ENCODE data around the gene FAM20B. TPM values are rescaled to one million over a fixed set of nuclear protein-coding genes. Genes with fewer than 3 reads are reported as not detected.

Gene FAM20B
- total RNA-seq, 1 experiment from 2014 or later: 35.4 TPM

- H3K4me2 ChIP-seq (ENCODE audit: insufficient read depth, insufficient read length, low read length): no peak overlapping the region
- H4K5ac ChIP-seq (ENCODE audit: insufficient read length, low read depth, low read length): no peak overlapping the region
- H3K27ac ChIP-seq (ENCODE audit: insufficient read length, low read depth, low read length): no peak overlapping the region
- no peak overlapping the region for H3K23ac ChIP-seq (ENCODE audit: insufficient read length, low read depth, low read length)
- WGBS (ENCODE audit: extremely low coverage, insufficient read length, low lambda C conversion rate): no CpG with 5 or more reads among the region's 3 CpGs
- no peak overlapping the region for H4K91ac ChIP-seq (ENCODE audit: insufficient read length, low read depth, low read length)
- H4K8ac ChIP-seq (replicated peaks; ENCODE audit: insufficient read length, low read depth, low read length): no peak overlapping the region
- Mint-ChIP-seq H3K27me3 (ENCODE audit: low read depth) (no peaks in the 10 kb centered on the region), H3K27ac (no peak overlapping the region; a peak in 1 of 7 replicates), H3K9me3 (no peaks in the 10 kb centered on the region), H3K36me3 (ENCODE audit: insufficient read depth in 1 of 3, low read depth in 3 of 3) (no peaks in the 10 kb centered on the region; a peak in 1 of 7 replicates), H3K4me3 (no peak overlapping the region), H3K4me1 (peaks cover 65 to 70% of the 10 kb centered on the region in 2 experiments)
- H2BK5ac ChIP-seq (ENCODE audit: insufficient read length, low read length): no peak overlapping the region
- H3K27me3 ChIP-seq (ENCODE audit: insufficient read depth, low read length): no peaks in the 10 kb centered on the region
- H3K18ac ChIP-seq (ENCODE audit: insufficient read length, low read depth, low read length): no peak overlapping the region
- H2AFZ ChIP-seq (ENCODE audit: low read length): no peak overlapping the region
- no peaks in the 10 kb centered on the region for H3K9me3 ChIP-seq (ENCODE audit: control insufficient read depth, low read depth, low read length)
- H3K14ac ChIP-seq (ENCODE audit: insufficient read depth, low read length): no peak overlapping the region
- no peak for DNase-seq
- no peak overlapping the region for H3T11ph ChIP-seq (ENCODE audit: low read length)
- H3K23me2 ChIP-seq (ENCODE audit: insufficient read length, low read depth, low read length, poor library complexity, severe bottlenecking): peaks cover 7% of the 10 kb centered on the region
- no peak overlapping the region for H2BK12ac ChIP-seq (ENCODE audit: insufficient read length, low read depth, low read length)
- peaks cover 10% of the 10 kb centered on the region; the same call in 1 of the 2 replicates for H3K4me1 ChIP-seq (ENCODE audit: insufficient read depth, low read length)
- H3K9ac ChIP-seq (ENCODE audit: extremely low read depth, insufficient read length, low read length): no peak overlapping the region
- no peak overlapping the region for H2BK120ac ChIP-seq (ENCODE audit: low read depth, low read length, poor library complexity, severe bottlenecking)
- no peak overlapping the region for H3K4ac ChIP-seq (ENCODE audit: low read depth, low read length)
- H3K56ac ChIP-seq (ENCODE audit: insufficient read length, low read depth, low read length): no peak overlapping the region
- H3K79me1 ChIP-seq (ENCODE audit: insufficient read depth, low read depth, low read length, poor library complexity, severe bottlenecking): peaks cover 3% of the 10 kb centered on the region
- H2BK20ac ChIP-seq (ENCODE audit: low read depth, low read length, poor library complexity, severe bottlenecking): no peak overlapping the region
- no peak overlapping the region for H2AK5ac ChIP-seq (ENCODE audit: insufficient read length, low read length)
- H4K20me1 ChIP-seq (ENCODE audit: control insufficient read depth, insufficient read depth, insufficient read length): no peaks in the 10 kb centered on the region
- peaks cover 8% of the 10 kb centered on the region; the same call in 1 of the 2 replicates for H3K79me2 ChIP-seq (ENCODE audit: insufficient read depth, low read length)
- no peak overlapping the region for H2BK15ac ChIP-seq (ENCODE audit: low read depth, low read length)
- no peak for TF ChIP-seq CTCF (conservative IDR thresholded peaks at IDR 0.05)
Observed at GRCh38 chr1:179030683-179031082, 5.0 kb downstream of the FAM20B start.

All from H9 (cell line).